GM19463 (cell line): ENCODE results near the gene AVEN.
"Not testable (repeated sequence)": the region's sequence is repeated elsewhere in the genome, so short reads cannot be mapped to it uniquely, and the experiment has no call there.

ENCODE experiments used
- ATAC-seq: cut with Tn5 transposase; IDR thresholded peaks from one replicate; pipeline ENCODE4 v1.9.1; 2021; ENCODE audit warnings: mild to moderate bottlenecking, moderate library complexity; ENCODE audit not compliant: unreplicated experiment

Gene AVEN

GRCh38 chr15:34038871-34039789 is at the start of gene AVEN:
Gene AVEN (minus strand): TSS chr15:34039204. CDS start chr15:34039046, 158 bp downstream.
- peak; percentile 52 for ATAC-seq

GRCh38 chr15:34085746-34086145 is 46.7 kb upstream of the AVEN start:
- ATAC-seq, result no peak

- ATAC-seq, result no peak
Measured at GRCh38 chr15:34084086-34084485, 45.1 kb upstream of the AVEN start.

GRCh38 chr15:34079904-34080303 is 40.9 kb upstream of the AVEN start:
- ATAC-seq, result no peak

- no peak for ATAC-seq
Measured at GRCh38 chr15:34078900-34079299, 39.9 kb upstream of the AVEN start.

- ATAC-seq, result no peak
Measured at GRCh38 chr15:34076785-34077184, 37.8 kb upstream of the AVEN start.

- ATAC-seq, result no peak
Measured at GRCh38 chr15:34070003-34070402, 31.0 kb upstream of the AVEN start.

GRCh38 chr15:34065941-34066340 is 26.9 kb upstream of the AVEN start:
- no peak for ATAC-seq

GRCh38 chr15:34065261-34065660 is 26.3 kb upstream of the AVEN start:
- no peak for ATAC-seq

GRCh38 chr15:34064438-34064837 is 25.4 kb upstream of the AVEN start:
- no peak for ATAC-seq

GRCh38 chr15:34059946-34060345 is 20.9 kb upstream of the AVEN start:
- no peak for ATAC-seq

GRCh38 chr15:34059476-34059875 is 20.5 kb upstream of the AVEN start:
- no peak for ATAC-seq

GRCh38 chr15:34056911-34057310 is 17.9 kb upstream of the AVEN start:
- no peak for ATAC-seq

- ATAC-seq, result no peak
Measured at GRCh38 chr15:34055868-34056595, 17.0 kb upstream of the AVEN start.

- ATAC-seq, result no peak
Measured at GRCh38 chr15:34054081-34054707, 15.2 kb upstream of the AVEN start.

- not testable (repeated sequence) for ATAC-seq
Measured at GRCh38 chr15:34050385-34050784, 11.4 kb upstream of the AVEN start.

- ATAC-seq, result no peak
Measured at GRCh38 chr15:34049112-34049511, 10.1 kb upstream of the AVEN start.

- no peak for ATAC-seq
Measured at GRCh38 chr15:34047893-34048775, 9.1 kb upstream of the AVEN start.

- no peak for ATAC-seq
Measured at GRCh38 chr15:34046471-34047145, 7.6 kb upstream of the AVEN start.

- no peak for ATAC-seq
Measured at GRCh38 chr15:34043813-34044212, 4.8 kb upstream of the AVEN start.
